SK-N-SH (cell line): ENCODE data around the gene ARHGEF40. TPM values are rescaled to one million over a fixed set of nuclear protein-coding genes. Genes with fewer than 3 reads are reported as not detected.

Experiments used
- CTCF ChIA-PET: fragments of 300-600, 350-600 bp; formaldehyde crosslinking; extraction: SDS; loops from one replicate; lab custom pipeline; 2021; lab: Yijun Ruan, JAX
- POLR2A ChIA-PET: fragments of 350-600 bp; sonication (Branson Sonifier 250); formaldehyde crosslinking; extraction: SDS; loops from one replicate; lab custom pipeline; 2020; ENCODE audit warnings: antibody characterized with exemption, inconsistent platforms; lab: Yijun Ruan, JAX
- DNase-seq: peaks from one replicate; pipeline ENCODE4 v3.0.0; 2012
- H2AFZ ChIP-seq: fragments of 200-600 bp; sonication (generic); 2 replicates; pipeline ENCODE4 v1.8.1; 2016; ENCODE audit warnings: antibody characterized with exemption, mild to moderate bottlenecking, low read depth
- H3F3A ChIP-seq: fragments of 200-600 bp; sonication (generic); replicated peaks from 2 replicates; pipeline ENCODE3; 2016; ENCODE audit warnings: antibody characterized with exemption, mild to moderate bottlenecking; ENCODE audit not compliant: insufficient read depth
- H3K27ac ChIP-seq, 2 experiments: fragments of 200-500 bp in 1 of 2; fragments of 200-600 bp in 1 of 2; sonication (Bioruptor generic) in 1 of 2; sonication (generic), shearing (Covaris generic) in 1 of 2; 2 replicates each; pipeline versions ENCODE4 v1.5.1 to v1.6.1; 2014 to 2016; ENCODE audit warnings: low read depth in 2 of 2, inconsistent platforms in 1 of 2, low read length in 1 of 2, mild to moderate bottlenecking in 1 of 2, mixed read lengths in 1 of 2
- H3K27me3 ChIP-seq: fragments of 200-600 bp; sonication (generic), shearing (Covaris generic); 2 replicates; pipeline ENCODE4 v1.6.1; 2016; ENCODE audit warnings: mixed run types; ENCODE audit not compliant: insufficient read depth
- H3K36me3 ChIP-seq, 2 experiments: fragments of 200-500 bp in 1 of 2; fragments of 200-600 bp in 1 of 2; sonication (Bioruptor generic) in 1 of 2; sonication (generic) in 1 of 2; replicated peaks in 1 of 2; 2 replicates each; pipeline versions ENCODE3 to v1.5.1; 2014 to 2016; ENCODE audit warnings: low read length in 1 of 2, mild to moderate bottlenecking in 1 of 2; ENCODE audit not compliant: insufficient read depth in 2 of 2, control insufficient read depth in 1 of 2
- H3K4me1 ChIP-seq, 2 experiments: fragments of 200-500 bp in 1 of 2; fragments of 200-600 bp in 1 of 2; sonication (Bioruptor generic) in 1 of 2; sonication (generic), shearing (Covaris generic) in 1 of 2; 2 replicates each; pipeline versions ENCODE4 v1.5.1 to v1.6.1; 2014 to 2016; ENCODE audit warnings: low read depth in 1 of 2, low read length in 1 of 2, mixed run types in 1 of 2; ENCODE audit not compliant: insufficient read depth in 2 of 2, control insufficient read depth in 1 of 2
- H3K4me2 ChIP-seq: fragments of 200-600 bp; sonication (generic), shearing (Covaris generic); 2 replicates; pipeline ENCODE4 v1.6.1; 2017; ENCODE audit warnings: mixed run types
- H3K4me3 ChIP-seq, 2 experiments: fragments of 200-500 bp in 1 of 2; fragments of 200-600 bp in 1 of 2; sonication (Bioruptor generic) in 1 of 2; sonication (generic), shearing (Covaris generic) in 1 of 2; 2 replicates each; pipeline versions ENCODE4 v1.5.1 to v1.8.1; 2014 to 2016; ENCODE audit warnings: low read depth in 2 of 2, inconsistent platforms in 1 of 2, low read length in 1 of 2, mild to moderate bottlenecking in 1 of 2, mixed read lengths in 1 of 2, moderate library complexity in 1 of 2
- H3K79me2 ChIP-seq: fragments of 200-600 bp; sonication (generic); 2 replicates; pipeline ENCODE4 v1.8.1; 2017; ENCODE audit warnings: mild to moderate bottlenecking; ENCODE audit not compliant: insufficient read depth
- H3K9ac ChIP-seq: fragments of 200-600 bp; sonication (generic); 2 replicates; pipeline ENCODE4 v1.6.1; 2017; ENCODE audit warnings: mixed run types
- H3K9me2 ChIP-seq: fragments of 200-600 bp; sonication (generic); 2 replicates; pipeline ENCODE4 v1.6.1; 2017; ENCODE audit warnings: mixed run types
- H3K9me3 ChIP-seq: fragments of 200-600 bp; sonication (generic); 2 replicates; pipeline ENCODE4 v1.6.1; 2017; ENCODE audit warnings: mixed run types, mild to moderate bottlenecking, moderate library complexity
- H4K20me1 ChIP-seq: fragments of 200-600 bp; sonication (generic); 2 replicates; pipeline ENCODE4 v1.6.1; 2017; ENCODE audit warnings: mild to moderate bottlenecking, mixed run types; ENCODE audit not compliant: insufficient read depth
- ELF1 ChIP-seq: IDR thresholded peaks from 2 replicates; pipeline ENCODE4 v1.4.0; 2012
- EZH2phosphoT487 ChIP-seq: fragments of 200-600 bp; sonication (generic); IDR thresholded peaks from 2 replicates; pipeline ENCODE4 v1.6.1; 2017; ENCODE audit warnings: low read depth, mixed run types, mild to moderate bottlenecking, antibody characterized with exemption, moderate library complexity, borderline replicate concordance
- FOSL2 ChIP-seq: IDR thresholded peaks from 2 replicates; pipeline ENCODE4 v1.4.0; 2012; ENCODE audit warnings: low read depth, mild to moderate bottlenecking, moderate library complexity, borderline replicate concordance
- FOXJ3 ChIP-seq: sonication (generic); formaldehyde crosslinking; IDR thresholded peaks from 2 replicates; pipeline ENCODE4 v1.5.1; 2020; ENCODE audit warnings: mild to moderate bottlenecking, missing genetic modification reagents
- GABPA ChIP-seq: IDR thresholded peaks from 2 replicates; pipeline ENCODE4 v1.4.0; 2012; ENCODE audit warnings: low read depth, mild to moderate bottlenecking
- GATA2 ChIP-seq: sonication (generic); formaldehyde crosslinking; IDR thresholded peaks from 2 replicates; pipeline ENCODE4 v1.5.0; 2020; ENCODE audit warnings: mild to moderate bottlenecking, missing genetic modification reagents
- JUND ChIP-seq: IDR thresholded peaks from 2 replicates; pipeline ENCODE4 v1.4.0; 2012
- MXI1 ChIP-seq: IDR thresholded peaks from 2 replicates; pipeline ENCODE4 v1.6.1; 2012; ENCODE audit warnings: mild to moderate bottlenecking, low read depth, low read length, improper control_type of control experiment
- NFIC ChIP-seq: IDR thresholded peaks from 2 replicates; pipeline ENCODE4 v1.4.0; 2012; ENCODE audit warnings: borderline replicate concordance
- NRF1 ChIP-seq: IDR thresholded peaks from 2 replicates; pipeline ENCODE4 v1.6.1; 2012; ENCODE audit warnings: low read depth, mild to moderate bottlenecking, low read length
- RXRA ChIP-seq: IDR thresholded peaks from 2 replicates; pipeline ENCODE4 v1.4.0; 2012; ENCODE audit warnings: low read depth, mild to moderate bottlenecking, borderline replicate concordance
- SMC3 ChIP-seq: IDR thresholded peaks from 2 replicates; pipeline ENCODE4 v1.6.1; 2012; ENCODE audit warnings: low read depth, low read length, improper control_type of control experiment
- TAF1 ChIP-seq: IDR thresholded peaks from 2 replicates; pipeline ENCODE4 v1.6.1; 2012; ENCODE audit warnings: low read depth, mild to moderate bottlenecking, low read length, moderate library complexity, borderline replicate concordance
- TEAD4 ChIP-seq: IDR thresholded peaks from 2 replicates; pipeline ENCODE4 v1.4.0; 2012; ENCODE audit warnings: mild to moderate bottlenecking, borderline replicate concordance; ENCODE audit not compliant: insufficient read depth
- WGBS: methylation state at CpG from one replicate; pipeline ENCODE4 v1.1.6; 2017; ENCODE audit warnings: low lambda C conversion rate; 5-methylcytosine and 5-hydroxymethylcytosine counted together
- polyA plus RNA-seq, 3 experiments: library from polyadenylated mRNA; depleted of rRNA; stranded (reverse); fragments of >200 nt; gene quantifications; 2 replicates each; pipeline ENCODE4 v1.2.3, GENCODE V29; 2012
- TF ChIP-seq, protein P1 (sequence below): fragments of 150-350 bp; IDR thresholded peaks from 2 replicates; pipeline ENCODE4 v1.6.1; 2017; ENCODE audit warnings: antibody characterized with exemption, low read length, low read depth, borderline replicate concordance
- TF ChIP-seq, protein P2 (sequence below): IDR thresholded peaks from 2 replicates; pipeline ENCODE4 v1.6.1; 2012; ENCODE audit warnings: mild to moderate bottlenecking, low read depth, low read length, moderate library complexity
- TF ChIP-seq, protein P3 (sequence below): fragments of 150-350 bp; IDR thresholded peaks from 2 replicates; pipeline ENCODE4 v1.6.1; 2016; ENCODE audit warnings: mild to moderate bottlenecking, low read depth, low read length

ARHGEF40 gene
- polyA plus RNA-seq, 1 of the 3 experiments (the other 2 are of a cell fraction), result 58.8 TPM

DNA sequence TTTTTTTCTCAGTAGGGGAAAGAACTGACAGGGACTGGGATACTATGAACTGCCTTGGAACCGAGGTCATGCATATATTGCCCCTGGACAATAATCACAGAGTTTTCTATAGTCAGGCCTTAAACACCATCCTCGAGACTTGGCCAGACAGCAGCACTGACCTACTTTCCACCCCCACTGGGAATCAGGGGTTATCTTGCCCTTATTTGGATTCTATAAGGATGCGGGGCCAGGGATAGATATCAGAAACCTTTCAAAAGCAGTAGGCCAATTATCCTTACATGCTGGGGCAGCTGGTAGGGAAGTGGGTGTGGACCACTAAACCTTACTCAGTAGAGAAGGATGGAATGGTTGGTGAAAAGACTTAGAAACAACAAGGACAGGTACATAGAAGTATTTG lies 26.3 kb downstream of the ARHGEF40 start:
- 79% methylated on average over 3 of the region's 3 CpGs for WGBS
- peak; percentile 8 for DNase-seq
- Histone ChIP-seq H3K4me2 (peak overlapping the region; percentile 59; the same call in 1 of the 2 replicates), H3K27ac (peak overlapping the region; percentile 44 to 89; a peak in 3 of 4 replicates), H3K9me3 (no peaks in the 10 kb centered on the region), H3K27me3 (no peaks in the 10 kb centered on the region), H3K9me2 (no peaks in the 10 kb centered on the region)
- TF ChIP-seq NFIC, result no peak
- TF ChIP-seq SMC3, result no peak
- TF ChIP-seq, all 33 proteins: peak for 0
- no peak overlapping the region for H2AFZ ChIP-seq
- H3F3A ChIP-seq, result peaks cover 38% of the 10 kb centered on the region
- H3K36me3 ChIP-seq, result peaks cover 3 to 18% of the 10 kb centered on the region in 2 experiments
- ChIA-PET POLR2A (interaction anchor here (1.1 to 3.9 kb wide), 5 partner anchors 8 to 82 kb away, joined by 3 to 19 read pairs (median 4); partner anchors contain the start of gene ARHGEF40), CTCF (interaction anchor here (1.2 to 20.5 kb wide), 5 partner anchors 10 to 80 kb away, joined by 4 to 555 read pairs (median 283); partner anchors contain the start of genes ARHGEF40, NDRG2 and TMEM253)
- H3K79me2 ChIP-seq, result no peaks in the 10 kb centered on the region
- no peak overlapping the region for H3K9ac ChIP-seq
- H4K20me1 ChIP-seq, result peaks cover 14% of the 10 kb centered on the region; the same call in 1 of the 2 replicates
- H3K4me1 ChIP-seq, result peaks cover 28 to 31% of the 10 kb centered on the region in 2 experiments
- H3K4me3 ChIP-seq, result no peak overlapping the region

DNA sequence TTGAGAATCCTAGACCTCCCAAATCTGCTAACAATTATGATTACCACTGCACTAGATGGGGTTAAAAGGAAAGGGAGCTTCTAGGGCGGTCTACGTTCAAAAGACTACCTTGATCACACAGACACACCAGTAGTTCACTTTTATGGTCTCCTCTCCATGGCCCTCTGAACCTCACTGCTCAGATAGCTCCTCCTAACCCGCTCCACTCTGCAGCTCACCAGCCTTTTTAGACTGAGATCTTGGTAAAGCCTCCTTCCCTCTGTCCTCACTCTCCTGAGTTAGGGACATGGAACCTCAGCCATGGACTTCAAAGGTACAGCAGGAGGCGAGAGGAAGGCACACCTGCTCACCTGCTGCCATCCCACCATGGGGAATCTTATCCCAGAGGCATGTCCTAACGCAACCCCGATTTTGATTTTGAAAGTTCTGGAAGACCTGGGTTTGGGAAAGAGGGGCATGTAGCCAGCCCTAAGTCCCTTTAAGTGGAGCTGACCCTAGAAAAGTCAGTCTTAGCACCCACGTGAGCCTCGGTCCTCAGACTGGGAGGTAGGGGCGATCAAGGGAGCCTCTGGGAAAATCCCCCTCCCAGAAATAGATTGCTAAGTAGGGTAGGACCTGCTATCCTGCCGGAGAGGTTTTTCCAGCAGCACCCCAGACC lies 27.0 kb downstream of the ARHGEF40 start:
- Histone ChIP-seq H3K27me3 (no peaks in the 10 kb centered on the region), H3K27ac (peak overlapping the region; percentile 44 to 89; a peak in 3 of 4 replicates), H3K9me2 (no peaks in the 10 kb centered on the region), H3K9me3 (no peaks in the 10 kb centered on the region), H4K20me1 (peaks cover 14% of the 10 kb centered on the region; the same call in 1 of the 2 replicates)
- CTCF ChIA-PET, result interaction anchor here (1.4 to 20.5 kb wide), 5 partner anchors 9 to 81 kb away, joined by 5 to 555 read pairs (median 283); partner anchors contain the start of genes ARHGEF40, NDRG2 and TMEM253
- POLR2A ChIA-PET, result interaction anchor here (1.1 to 3.9 kb wide), 4 partner anchors 8 to 82 kb away, joined by 3 to 19 read pairs (median 4); partner anchors contain the start of gene ARHGEF40
- TF ChIP-seq TAF1, result no peak
- TF ChIP-seq RXRA, result no peak
- TF ChIP-seq, protein P1, sequence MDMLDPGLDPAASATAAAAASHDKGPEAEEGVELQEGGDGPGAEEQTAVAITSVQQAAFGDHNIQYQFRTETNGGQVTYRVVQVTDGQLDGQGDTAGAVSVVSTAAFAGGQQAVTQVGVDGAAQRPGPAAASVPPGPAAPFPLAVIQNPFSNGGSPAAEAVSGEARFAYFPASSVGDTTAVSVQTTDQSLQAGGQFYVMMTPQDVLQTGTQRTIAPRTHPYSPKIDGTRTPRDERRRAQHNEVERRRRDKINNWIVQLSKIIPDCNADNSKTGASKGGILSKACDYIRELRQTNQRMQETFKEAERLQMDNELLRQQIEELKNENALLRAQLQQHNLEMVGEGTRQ, result no peak
- no peak for TF ChIP-seq FOXJ3 (CRISPR knock-in tag)
- no peak for TF ChIP-seq ELF1
- TF ChIP-seq JUND, result no peak
- TF ChIP-seq, protein P2, sequence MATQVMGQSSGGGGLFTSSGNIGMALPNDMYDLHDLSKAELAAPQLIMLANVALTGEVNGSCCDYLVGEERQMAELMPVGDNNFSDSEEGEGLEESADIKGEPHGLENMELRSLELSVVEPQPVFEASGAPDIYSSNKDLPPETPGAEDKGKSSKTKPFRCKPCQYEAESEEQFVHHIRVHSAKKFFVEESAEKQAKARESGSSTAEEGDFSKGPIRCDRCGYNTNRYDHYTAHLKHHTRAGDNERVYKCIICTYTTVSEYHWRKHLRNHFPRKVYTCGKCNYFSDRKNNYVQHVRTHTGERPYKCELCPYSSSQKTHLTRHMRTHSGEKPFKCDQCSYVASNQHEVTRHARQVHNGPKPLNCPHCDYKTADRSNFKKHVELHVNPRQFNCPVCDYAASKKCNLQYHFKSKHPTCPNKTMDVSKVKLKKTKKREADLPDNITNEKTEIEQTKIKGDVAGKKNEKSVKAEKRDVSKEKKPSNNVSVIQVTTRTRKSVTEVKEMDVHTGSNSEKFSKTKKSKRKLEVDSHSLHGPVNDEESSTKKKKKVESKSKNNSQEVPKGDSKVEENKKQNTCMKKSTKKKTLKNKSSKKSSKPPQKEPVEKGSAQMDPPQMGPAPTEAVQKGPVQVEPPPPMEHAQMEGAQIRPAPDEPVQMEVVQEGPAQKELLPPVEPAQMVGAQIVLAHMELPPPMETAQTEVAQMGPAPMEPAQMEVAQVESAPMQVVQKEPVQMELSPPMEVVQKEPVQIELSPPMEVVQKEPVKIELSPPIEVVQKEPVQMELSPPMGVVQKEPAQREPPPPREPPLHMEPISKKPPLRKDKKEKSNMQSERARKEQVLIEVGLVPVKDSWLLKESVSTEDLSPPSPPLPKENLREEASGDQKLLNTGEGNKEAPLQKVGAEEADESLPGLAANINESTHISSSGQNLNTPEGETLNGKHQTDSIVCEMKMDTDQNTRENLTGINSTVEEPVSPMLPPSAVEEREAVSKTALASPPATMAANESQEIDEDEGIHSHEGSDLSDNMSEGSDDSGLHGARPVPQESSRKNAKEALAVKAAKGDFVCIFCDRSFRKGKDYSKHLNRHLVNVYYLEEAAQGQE, result no peak
- TF ChIP-seq FOSL2, result no peak
- no peak for TF ChIP-seq MXI1
- TF ChIP-seq NRF1, result no peak
- TF ChIP-seq, protein P3, sequence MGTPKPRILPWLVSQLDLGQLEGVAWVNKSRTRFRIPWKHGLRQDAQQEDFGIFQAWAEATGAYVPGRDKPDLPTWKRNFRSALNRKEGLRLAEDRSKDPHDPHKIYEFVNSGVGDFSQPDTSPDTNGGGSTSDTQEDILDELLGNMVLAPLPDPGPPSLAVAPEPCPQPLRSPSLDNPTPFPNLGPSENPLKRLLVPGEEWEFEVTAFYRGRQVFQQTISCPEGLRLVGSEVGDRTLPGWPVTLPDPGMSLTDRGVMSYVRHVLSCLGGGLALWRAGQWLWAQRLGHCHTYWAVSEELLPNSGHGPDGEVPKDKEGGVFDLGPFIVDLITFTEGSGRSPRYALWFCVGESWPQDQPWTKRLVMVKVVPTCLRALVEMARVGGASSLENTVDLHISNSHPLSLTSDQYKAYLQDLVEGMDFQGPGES, result no peak
- TF ChIP-seq EZH2phosphoT487, result no peak
- TF ChIP-seq GABPA, result no peak
- TF ChIP-seq TEAD4, result no peak
- no peak for TF ChIP-seq GATA2
- TF ChIP-seq, all 33 proteins: peak for 0
- no peak overlapping the region for H2AFZ ChIP-seq
- H3K4me1 ChIP-seq, result peaks cover 28 to 31% of the 10 kb centered on the region in 2 experiments
- H3F3A ChIP-seq, result peaks cover 38% of the 10 kb centered on the region
- peaks cover 0 to 12% of the 10 kb centered on the region in 2 experiments for H3K36me3 ChIP-seq
- H3K9ac ChIP-seq, result no peak overlapping the region
- DNase-seq, result peak; percentile 14
- H3K4me3 ChIP-seq, result peak overlapping the region; percentile 45 to 51
- no peaks in the 10 kb centered on the region for H3K79me2 ChIP-seq
- peak overlapping the region; percentile 59 for H3K4me2 ChIP-seq
- WGBS, result 95% methylated on average over 8 of the region's 10 CpGs
